ENCODE measurements around the gene KCNK18. TPM values are rescaled to one million over a fixed set of nuclear protein-coding genes. Genes with fewer than 3 reads are reported as not detected.

KCNK18 gene
- polyA plus RNA-seq, 2 of the 4 experiments (the other 2 are of a cell fraction) = not detected

GRCh38 chr10:117221156-117221711 lies 23.9 kb downstream of the KCNK18 start:
- ChIA-PET CTCF (interaction anchor here (6.6 kb wide), 1 partner anchor 98 kb away, joined by 43 read pairs; no protein-coding TSS in a partner anchor), POLR2A (no interaction called here)
- Histone ChIP-seq H3K4me3 (no peak overlapping the region), H3K9me3 (no peaks in the 10 kb centered on the region), H3K4me1 (peaks cover 35% of the 10 kb centered on the region), H3K27ac (peak overlapping the region; percentile 64 to 80), H3K4me2 (peak overlapping the region; percentile 36)
- DNase-seq (ENCODE audit: low read depth in 1 of 2, low spot score in 1 of 2) (peak; percentile 87 to 97), ATAC-seq (peak; percentile 78 to 82), FAIRE-seq (no peak)
- 20% methylated on average over 9 of the region's 10 CpGs for WGBS (ENCODE audit: missing lambda C conversion rate)
- no peak for TF ChIP-seq CHD4 (IDR thresholded peaks at IDR 0.05; ENCODE audit: borderline replicate concordance)
- no peak for TF ChIP-seq ZSCAN20 (CRISPR knock-in tag; IDR thresholded peaks at IDR 0.05)
- TF ChIP-seq EP300 (IDR thresholded peaks at IDR 0.05) = peak in 1 of 2 experiments; percentile 25; a peak in 1 of 5 replicates
- TF ChIP-seq RFX5 (IDR thresholded peaks at IDR 0.05) = peak; percentile 76; the same call in 1 of the 2 replicates
- TF ChIP-seq BHLHE40 (IDR thresholded peaks at IDR 0.05; ENCODE audit: low read depth, low read length) = peak; percentile 68
- no peak for TF ChIP-seq KDM5A (IDR thresholded peaks at IDR 0.05)
- TF ChIP-seq NFE2L2 (conservative IDR thresholded peaks at IDR 0.05; ENCODE audit: low read length) = no peak
- peak; percentile 70 for TF ChIP-seq JUNB (IDR thresholded peaks at IDR 0.05)
- TF ChIP-seq MAX (IDR thresholded peaks at IDR 0.05) = peak; percentile 46
- TF ChIP-seq GATA3 (IDR thresholded peaks at IDR 0.05; ENCODE audit: borderline replicate concordance) = peak; percentile 66; the same call in 1 of the 2 replicates
- TF ChIP-seq SREBF2 (IDR thresholded peaks at IDR 0.05) = no peak
- peak; percentile 47; the same call in 1 of the 2 replicates for TF ChIP-seq FOSL2 (IDR thresholded peaks at IDR 0.05)
- peak; percentile 75 for TF ChIP-seq FOSL2 (CRISPR knock-in tag; IDR thresholded peaks at IDR 0.05)
- no peak for TF ChIP-seq RCOR1 (IDR thresholded peaks at IDR 0.05; ENCODE audit: low read depth, low read length)
- TF ChIP-seq ELK1 (IDR thresholded peaks at IDR 0.05; ENCODE audit: low read depth, low read length) = no peak
- peak; percentile 96 for TF ChIP-seq MAFK (IDR thresholded peaks at IDR 0.05; ENCODE audit: partially characterized antibody)
- TF ChIP-seq HEYL (CRISPR knock-in tag; IDR thresholded peaks at IDR 0.05) = no peak

- FAIRE-seq (no peak), DNase-seq (ENCODE audit: low read depth in 1 of 2, low spot score in 1 of 2) (no peak), ATAC-seq (no peak)
- ChIA-PET CTCF (interaction anchor here (0.7 to 6.6 kb wide), 9 partner anchors 9 to 1019 kb away, joined by 3 to 43 read pairs (median 3); no protein-coding TSS in a partner anchor), POLR2A (no interaction called here)
- Histone ChIP-seq H3K4me1 (peaks cover 30% of the 10 kb centered on the region), H3K9me3 (no peaks in the 10 kb centered on the region), H3K27ac (peak overlapping the region in 1 of 2 experiments; percentile 80; a peak in 3 of 6 replicates), H3K4me2 (no peak overlapping the region), H3K4me3 (no peak overlapping the region)
- TF ChIP-seq EP300 (IDR thresholded peaks at IDR 0.05) (no peak), EHF (CRISPR knock-in tag; IDR thresholded peaks at IDR 0.05) (no peak), NPAS2 (CRISPR knock-in tag; IDR thresholded peaks at IDR 0.05; ENCODE audit: borderline replicate concordance) (no peak), GATA3 (IDR thresholded peaks at IDR 0.05; ENCODE audit: borderline replicate concordance) (no peak), TFCP2L1 (CRISPR knock-in tag; IDR thresholded peaks at IDR 0.05) (no peak), POLR2A (IDR thresholded peaks at IDR 0.05; ENCODE audit: low read length) (no peak), BHLHE40 (IDR thresholded peaks at IDR 0.05; ENCODE audit: low read depth, low read length) (no peak), HOXA7 (CRISPR knock-in tag; IDR thresholded peaks at IDR 0.05) (no peak)
- 91% methylated on average over 5 of the region's 5 CpGs for WGBS (ENCODE audit: missing lambda C conversion rate)
These were observed 25.3 kb downstream of the KCNK18 start for GRCh38 chr10:117222552-117222951.

- H3K9me3 ChIP-seq = no peaks in the 10 kb centered on the region
- ChIA-PET POLR2A (no interaction called here), CTCF (interaction anchor here (0.8 to 6.6 kb wide), 7 partner anchors 9 to 1019 kb away, joined by 3 to 43 read pairs (median 3); no protein-coding TSS in a partner anchor)
- H3K27ac ChIP-seq = peak overlapping the region in 1 of 2 experiments; percentile 80; a peak in 2 of 6 replicates
- H3K4me1 ChIP-seq = peaks cover 27% of the 10 kb centered on the region
- ATAC-seq (no peak), DNase-seq (ENCODE audit: low read depth in 1 of 2, low spot score in 1 of 2) (no peak), FAIRE-seq (no peak)
- H3K4me2 ChIP-seq = no peak overlapping the region
- no peak overlapping the region for H3K4me3 ChIP-seq
- WGBS (ENCODE audit: missing lambda C conversion rate) = 78% methylated on average over 4 of the region's 4 CpGs
- TF ChIP-seq ZC3H11A (IDR thresholded peaks at IDR 0.05) (no peak), ZSCAN20 (CRISPR knock-in tag; IDR thresholded peaks at IDR 0.05) (no peak), ESRRA (IDR thresholded peaks at IDR 0.05; ENCODE audit: borderline replicate concordance, low read length) (no peak), ZFP36 (IDR thresholded peaks at IDR 0.05; ENCODE audit: borderline replicate concordance, partially characterized antibody) (no peak), BCL3 (IDR thresholded peaks at IDR 0.05) (no peak), NPAS2 (CRISPR knock-in tag; IDR thresholded peaks at IDR 0.05; ENCODE audit: borderline replicate concordance) (no peak), GATA3 (IDR thresholded peaks at IDR 0.05; ENCODE audit: borderline replicate concordance) (no peak), RFX5 (IDR thresholded peaks at IDR 0.05) (no peak), ATOH8 (CRISPR knock-in tag; IDR thresholded peaks at IDR 0.05; ENCODE audit: low read depth) (no peak)
These were observed 25.8 kb downstream of the KCNK18 start for GRCh38 chr10:117222976-117223692.

Data from A549 (cell line).